Kidney epithelial cell (primary cell): ENCODE measurements around the gene TBX5. TPM values are rescaled to one million over a fixed set of nuclear protein-coding genes. Genes with fewer than 3 reads are reported as not detected.

Experiments used
- DNase-seq: peaks from one replicate; pipeline ENCODE4 v3.0.0-alpha.2; 2010; ENCODE audit warnings: low read depth
- H3K27me3 ChIP-seq: 2 replicates; pipeline ENCODE4 v1.6.0; 2011; ENCODE audit warnings: low read length; ENCODE audit not compliant: control insufficient read depth, insufficient read depth
- H3K36me3 ChIP-seq: 2 replicates; pipeline ENCODE4 v1.5.1; 2011; ENCODE audit warnings: low read length; ENCODE audit not compliant: control insufficient read depth, insufficient read depth
- H3K4me3 ChIP-seq: 2 replicates; pipeline ENCODE4 v1.5.1; 2011; ENCODE audit warnings: low read depth, mild to moderate bottlenecking, control low read depth, low read length
- total RNA-seq: library from RNA; depleted of rRNA; stranded (reverse); fragments of >200 nt; gene quantifications from 2 replicates; pipeline ENCODE4 v1.2.3, GENCODE V29; 2015
- TF ChIP-seq, protein P1 (sequence below): IDR thresholded peaks from 2 replicates; pipeline ENCODE4 v1.5.1; 2011; ENCODE audit warnings: mild to moderate bottlenecking, moderate library complexity, low read length, control low read depth, inconsistent platforms; ENCODE audit not compliant: insufficient read depth, poor library complexity, severe bottlenecking

Gene TBX5
- total RNA-seq, 1 donor from 2014 or later, result not detected

GRCh38 chr12:114408471-114408885, 2.5 kb upstream of the TBX5 start:
- DNase-seq, result no peak
- TF ChIP-seq, protein P1, sequence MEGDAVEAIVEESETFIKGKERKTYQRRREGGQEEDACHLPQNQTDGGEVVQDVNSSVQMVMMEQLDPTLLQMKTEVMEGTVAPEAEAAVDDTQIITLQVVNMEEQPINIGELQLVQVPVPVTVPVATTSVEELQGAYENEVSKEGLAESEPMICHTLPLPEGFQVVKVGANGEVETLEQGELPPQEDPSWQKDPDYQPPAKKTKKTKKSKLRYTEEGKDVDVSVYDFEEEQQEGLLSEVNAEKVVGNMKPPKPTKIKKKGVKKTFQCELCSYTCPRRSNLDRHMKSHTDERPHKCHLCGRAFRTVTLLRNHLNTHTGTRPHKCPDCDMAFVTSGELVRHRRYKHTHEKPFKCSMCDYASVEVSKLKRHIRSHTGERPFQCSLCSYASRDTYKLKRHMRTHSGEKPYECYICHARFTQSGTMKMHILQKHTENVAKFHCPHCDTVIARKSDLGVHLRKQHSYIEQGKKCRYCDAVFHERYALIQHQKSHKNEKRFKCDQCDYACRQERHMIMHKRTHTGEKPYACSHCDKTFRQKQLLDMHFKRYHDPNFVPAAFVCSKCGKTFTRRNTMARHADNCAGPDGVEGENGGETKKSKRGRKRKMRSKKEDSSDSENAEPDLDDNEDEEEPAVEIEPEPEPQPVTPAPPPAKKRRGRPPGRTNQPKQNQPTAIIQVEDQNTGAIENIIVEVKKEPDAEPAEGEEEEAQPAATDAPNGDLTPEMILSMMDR, result no peak
- Histone ChIP-seq H3K36me3 (no peaks in the 10 kb centered on the region), H3K4me3 (no peak overlapping the region), H3K27me3 (peaks cover 95% of the 10 kb centered on the region)

- H3K27me3 ChIP-seq, result peaks cover 95% of the 10 kb centered on the region
- TF ChIP-seq, protein P1, result no peak
- DNase-seq, result no peak
- no peaks in the 10 kb centered on the region for H3K36me3 ChIP-seq
- no peak overlapping the region for H3K4me3 ChIP-seq
Observed at GRCh38 chr12:114407842-114408411, 2.0 kb upstream of the TBX5 start.

DNA sequence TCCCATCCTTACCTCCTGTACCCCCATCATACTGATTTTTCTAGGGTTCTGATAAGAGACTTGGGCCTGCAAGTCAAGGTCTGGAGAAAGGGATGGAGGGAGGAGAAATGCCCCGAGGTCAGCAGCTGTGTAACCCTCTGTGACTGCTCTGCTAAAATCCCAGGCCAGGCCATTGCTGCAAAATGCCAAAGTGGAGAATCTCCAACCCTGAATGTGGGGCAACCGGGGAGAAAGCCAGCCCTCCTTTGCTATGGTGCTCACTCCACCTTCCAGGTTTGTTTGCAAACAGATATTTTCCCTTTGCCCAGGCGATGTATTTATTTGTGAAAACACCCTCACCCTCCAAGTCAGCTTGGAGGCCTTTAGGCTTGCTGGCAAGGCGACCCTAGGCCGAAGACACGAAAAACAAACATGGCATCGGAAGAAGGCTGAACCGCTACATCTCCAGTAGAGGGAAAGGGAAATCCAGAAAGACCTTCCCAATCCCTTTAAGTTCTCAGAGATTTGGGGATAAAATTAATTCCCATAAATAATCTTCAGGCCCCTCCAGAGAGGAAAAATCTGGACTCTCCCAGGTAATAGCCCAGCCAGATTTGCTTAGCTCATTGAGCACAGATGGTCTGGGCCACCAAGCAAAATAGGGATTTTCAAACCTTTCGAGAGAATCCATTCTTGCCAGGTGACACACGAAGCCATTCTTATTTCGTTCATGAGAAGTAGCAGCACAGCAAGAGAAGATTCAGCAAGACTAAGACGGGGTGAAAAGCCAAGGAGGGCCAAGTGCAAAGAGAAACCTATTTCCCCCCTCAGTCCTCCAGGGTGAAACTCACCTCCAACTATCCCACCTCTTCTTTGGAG, 1.3 kb upstream of the TBX5 start:
- Histone ChIP-seq H3K36me3 (no peaks in the 10 kb centered on the region), H3K4me3 (no peak overlapping the region), H3K27me3 (peaks cover 93% of the 10 kb centered on the region)
- DNase-seq, result no peak
- TF ChIP-seq, protein P1, result no peak

DNA sequence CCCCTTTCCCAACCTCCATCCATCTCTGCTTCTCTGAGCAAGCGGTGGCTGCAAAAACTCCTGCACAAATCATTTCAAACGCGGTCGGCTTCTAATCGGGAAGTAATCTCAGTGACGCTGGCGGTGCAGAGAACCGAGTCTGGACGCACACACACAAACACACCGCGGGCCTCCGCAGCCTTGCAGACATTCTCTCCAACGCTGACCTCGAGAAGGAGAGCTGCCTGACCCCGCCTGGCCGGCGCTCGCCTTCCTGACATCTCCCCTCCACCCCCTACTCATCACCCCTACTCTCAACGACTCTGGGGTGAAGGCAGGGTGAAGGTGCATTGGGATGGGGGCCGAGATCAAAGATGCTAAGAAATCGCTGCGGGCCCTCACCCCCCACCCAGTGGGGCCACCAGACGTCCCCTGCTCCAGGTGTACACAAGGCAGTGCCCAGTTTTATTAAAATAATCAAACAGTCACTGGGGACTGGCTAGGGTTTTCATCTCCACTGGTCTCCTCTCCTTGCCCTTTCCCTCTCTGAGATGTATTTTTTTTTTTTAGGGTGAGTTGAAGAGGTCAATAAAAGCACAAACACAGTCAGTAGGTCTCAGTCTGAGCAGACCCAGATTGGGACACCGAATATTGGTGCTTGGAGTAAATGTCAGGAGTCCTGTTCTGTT, 506 bp upstream of the TBX5 start:
- H3K4me3 ChIP-seq, result no peak overlapping the region

GRCh38 chr12:114404926-114405518, 922 bp downstream of the TBX5 start:
- DNase-seq, result no peak
- H3K36me3 ChIP-seq, result no peaks in the 10 kb centered on the region
- peaks cover 88% of the 10 kb centered on the region for H3K27me3 ChIP-seq
- TF ChIP-seq, protein P1, result no peak
- no peak overlapping the region for H3K4me3 ChIP-seq

More for the DNA sequence above, 506 bp upstream of the TBX5 start:
- H3K36me3 ChIP-seq, result no peaks in the 10 kb centered on the region
- peaks cover 87% of the 10 kb centered on the region for H3K27me3 ChIP-seq
- DNase-seq, result no peak
- TF ChIP-seq, protein P1, result no peak
